Liver (tissue), 3 donors: Measurements from ENCODE around the gene XYLT1.

Experiments
- RAD21 ChIP-seq, 2 donors: IDR thresholded peaks; 2 replicates each; pipeline ENCODE4 v1.6.1; 2016; ENCODE audit warnings: antibody characterized with exemption in 2 of 2, mild to moderate bottlenecking in 2 of 2
- TF ChIP-seq, protein P1 (sequence below): fragments of 150-350 bp; IDR thresholded peaks from 2 replicates; pipeline ENCODE4 v1.5.1; 2017; ENCODE audit warnings: improper control_type of control experiment, low read depth, low read length; ENCODE audit not compliant: missing input control
- TF ChIP-seq, protein P2 (sequence below): IDR thresholded peaks from 2 replicates; pipeline ENCODE4 v1.6.1; 2016; ENCODE audit warnings: antibody characterized with exemption
- donor health status: healthy.
- donor health status: healthy.

DNA sequence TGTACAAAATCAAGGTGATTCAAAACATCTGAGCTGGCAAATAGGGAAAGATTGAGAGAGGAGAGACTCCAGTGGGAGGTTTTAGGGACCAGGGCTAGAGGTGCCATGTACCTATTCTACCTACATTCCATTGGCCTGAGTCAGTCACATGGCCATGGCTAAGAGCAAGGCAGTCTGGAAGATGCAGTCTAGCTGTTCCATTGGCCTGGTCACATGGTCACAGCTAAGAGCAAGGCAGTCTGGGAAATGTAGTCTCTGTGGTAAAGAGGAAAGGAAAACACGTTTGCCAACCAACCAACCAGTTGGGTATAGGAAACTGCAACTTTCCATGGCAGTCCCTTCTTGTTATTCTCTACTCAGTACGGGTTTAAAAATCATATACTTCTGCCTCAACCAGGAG, 369.1 kb downstream of the XYLT1 start:
- TF ChIP-seq, protein P1, sequence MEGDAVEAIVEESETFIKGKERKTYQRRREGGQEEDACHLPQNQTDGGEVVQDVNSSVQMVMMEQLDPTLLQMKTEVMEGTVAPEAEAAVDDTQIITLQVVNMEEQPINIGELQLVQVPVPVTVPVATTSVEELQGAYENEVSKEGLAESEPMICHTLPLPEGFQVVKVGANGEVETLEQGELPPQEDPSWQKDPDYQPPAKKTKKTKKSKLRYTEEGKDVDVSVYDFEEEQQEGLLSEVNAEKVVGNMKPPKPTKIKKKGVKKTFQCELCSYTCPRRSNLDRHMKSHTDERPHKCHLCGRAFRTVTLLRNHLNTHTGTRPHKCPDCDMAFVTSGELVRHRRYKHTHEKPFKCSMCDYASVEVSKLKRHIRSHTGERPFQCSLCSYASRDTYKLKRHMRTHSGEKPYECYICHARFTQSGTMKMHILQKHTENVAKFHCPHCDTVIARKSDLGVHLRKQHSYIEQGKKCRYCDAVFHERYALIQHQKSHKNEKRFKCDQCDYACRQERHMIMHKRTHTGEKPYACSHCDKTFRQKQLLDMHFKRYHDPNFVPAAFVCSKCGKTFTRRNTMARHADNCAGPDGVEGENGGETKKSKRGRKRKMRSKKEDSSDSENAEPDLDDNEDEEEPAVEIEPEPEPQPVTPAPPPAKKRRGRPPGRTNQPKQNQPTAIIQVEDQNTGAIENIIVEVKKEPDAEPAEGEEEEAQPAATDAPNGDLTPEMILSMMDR = no peak
- TF ChIP-seq, protein P2, sequence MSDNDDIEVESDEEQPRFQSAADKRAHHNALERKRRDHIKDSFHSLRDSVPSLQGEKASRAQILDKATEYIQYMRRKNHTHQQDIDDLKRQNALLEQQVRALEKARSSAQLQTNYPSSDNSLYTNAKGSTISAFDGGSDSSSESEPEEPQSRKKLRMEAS = no peak
- TF ChIP-seq RAD21 (IDR thresholded peaks at IDR 0.05) = no peak
